ENCODE data around the gene DNM2.
A peak's percentile ranks its signal among the peaks of the same experiment; 100 is the strongest.

DNM2 gene

DNA sequence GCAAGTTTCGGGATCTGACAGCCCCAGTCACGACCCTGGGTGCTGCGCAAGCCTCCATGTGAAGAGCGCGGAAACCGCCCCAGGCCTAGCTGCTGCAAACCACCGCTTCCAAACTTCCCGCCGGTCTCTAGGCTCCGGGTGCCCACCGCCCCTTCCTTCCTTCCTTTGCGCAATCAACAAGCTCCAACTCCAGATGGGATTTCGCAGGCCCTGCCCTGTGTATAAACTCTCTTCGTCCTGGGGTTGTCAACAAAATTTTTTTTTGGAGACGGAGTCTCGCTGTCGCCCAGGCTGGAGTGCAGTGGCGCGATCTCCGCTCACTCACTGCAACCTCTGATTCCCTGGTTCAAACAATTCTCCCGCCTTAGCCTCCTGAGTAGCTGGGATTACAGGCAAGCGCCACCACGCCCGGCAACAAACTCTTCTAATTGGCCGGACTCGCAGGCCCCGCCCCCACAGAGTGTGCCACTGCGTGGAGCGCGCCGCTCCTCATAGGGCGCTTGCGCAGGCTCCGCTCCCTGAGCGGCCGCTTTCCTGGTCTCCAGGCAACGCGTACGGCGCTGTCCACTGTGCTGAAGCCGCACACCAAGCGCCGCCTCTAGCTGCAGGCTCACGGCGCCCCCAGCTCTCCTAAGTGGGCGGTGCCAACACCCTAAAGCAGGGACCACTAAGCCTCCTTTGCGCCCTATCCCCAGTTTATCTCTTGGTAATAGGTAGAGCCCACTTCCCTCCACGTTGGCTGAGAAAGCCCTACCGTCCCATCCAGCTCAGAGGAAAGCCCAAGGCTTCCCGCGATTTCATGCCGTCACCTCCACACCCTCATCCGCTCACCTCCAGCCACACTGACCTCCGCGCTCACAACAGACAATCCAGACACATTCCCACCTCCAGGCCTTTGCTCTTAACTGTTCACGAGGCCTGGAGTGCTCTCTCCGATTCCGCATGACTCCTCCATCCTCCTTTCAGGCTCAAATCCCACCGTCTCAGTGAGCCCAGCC lies 22.2 kb upstream of the DNM2 start:
- no peak overlapping the region for H3K27ac ChIP-seq (ENCODE audit: low read length)
- H3K27me3 ChIP-seq (ENCODE audit: low read depth, low read length), result no peaks in the 10 kb centered on the region
- H3K4me2 ChIP-seq (ENCODE audit: low read length), result no peak overlapping the region
- peaks cover 22% of the 10 kb centered on the region for H3K36me3 ChIP-seq (replicated peaks; ENCODE audit: low read depth, low read length)
- TF ChIP-seq, protein P1, sequence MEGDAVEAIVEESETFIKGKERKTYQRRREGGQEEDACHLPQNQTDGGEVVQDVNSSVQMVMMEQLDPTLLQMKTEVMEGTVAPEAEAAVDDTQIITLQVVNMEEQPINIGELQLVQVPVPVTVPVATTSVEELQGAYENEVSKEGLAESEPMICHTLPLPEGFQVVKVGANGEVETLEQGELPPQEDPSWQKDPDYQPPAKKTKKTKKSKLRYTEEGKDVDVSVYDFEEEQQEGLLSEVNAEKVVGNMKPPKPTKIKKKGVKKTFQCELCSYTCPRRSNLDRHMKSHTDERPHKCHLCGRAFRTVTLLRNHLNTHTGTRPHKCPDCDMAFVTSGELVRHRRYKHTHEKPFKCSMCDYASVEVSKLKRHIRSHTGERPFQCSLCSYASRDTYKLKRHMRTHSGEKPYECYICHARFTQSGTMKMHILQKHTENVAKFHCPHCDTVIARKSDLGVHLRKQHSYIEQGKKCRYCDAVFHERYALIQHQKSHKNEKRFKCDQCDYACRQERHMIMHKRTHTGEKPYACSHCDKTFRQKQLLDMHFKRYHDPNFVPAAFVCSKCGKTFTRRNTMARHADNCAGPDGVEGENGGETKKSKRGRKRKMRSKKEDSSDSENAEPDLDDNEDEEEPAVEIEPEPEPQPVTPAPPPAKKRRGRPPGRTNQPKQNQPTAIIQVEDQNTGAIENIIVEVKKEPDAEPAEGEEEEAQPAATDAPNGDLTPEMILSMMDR (IDR thresholded peaks at IDR 0.05; ENCODE audit: low read depth, low read length), result no peak
- no peak for TF ChIP-seq EZH2phosphoT487 (IDR thresholded peaks at IDR 0.05; ENCODE audit: low read depth)
- no peaks in the 10 kb centered on the region for H3K4me1 ChIP-seq (ENCODE audit: low read length)
- H3K79me2 ChIP-seq (ENCODE audit: low read length), result peaks cover 2% of the 10 kb centered on the region; the same call in 1 of the 2 replicates
- no peak overlapping the region for H3K4me3 ChIP-seq (ENCODE audit: low read length)
- H3K9ac ChIP-seq (ENCODE audit: low read length), result no peak overlapping the region
- no peak overlapping the region for H2AFZ ChIP-seq (ENCODE audit: low read depth, low read length)
- no peaks in the 10 kb centered on the region for H3K9me3 ChIP-seq (ENCODE audit: insufficient read depth, low read length)
- H4K20me1 ChIP-seq (ENCODE audit: insufficient read depth, low read length), result peaks cover 21% of the 10 kb centered on the region

DNA sequence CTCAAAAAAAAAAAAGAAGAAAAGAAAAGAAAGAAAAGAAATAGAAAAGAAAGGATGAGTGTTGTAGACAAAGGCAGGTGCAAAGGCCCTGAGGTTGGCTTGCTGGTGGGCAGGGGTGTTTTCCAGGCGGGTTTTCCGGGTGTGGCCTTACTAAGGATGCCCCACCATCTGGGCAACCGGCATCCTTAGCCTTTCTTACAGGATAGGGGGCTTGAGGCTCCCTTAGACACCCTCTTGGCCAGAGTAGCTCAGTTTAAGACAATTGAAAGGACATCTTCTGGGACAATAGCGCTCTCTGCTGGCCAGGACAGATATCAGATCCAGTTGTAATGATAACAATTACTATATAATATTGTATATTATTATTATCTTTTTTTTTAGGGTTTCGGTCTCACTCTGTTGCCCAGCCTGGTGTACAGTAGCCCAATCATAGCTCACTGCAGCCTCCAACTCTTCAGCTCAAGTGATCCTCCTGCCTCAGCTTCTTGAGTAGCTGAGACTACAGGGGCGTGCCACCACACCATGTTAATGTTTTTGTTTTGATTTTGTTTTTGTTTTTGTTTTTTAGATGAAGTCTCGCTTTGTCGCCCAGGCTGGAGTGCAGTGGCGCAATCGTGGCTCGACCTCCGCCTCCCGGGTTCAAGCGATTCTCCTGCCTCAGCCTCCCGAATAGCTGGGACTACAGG lies 18.1 kb upstream of the DNM2 start:
- H3K9ac ChIP-seq (ENCODE audit: low read length), result no peak overlapping the region
- no peak overlapping the region for H3K27ac ChIP-seq (ENCODE audit: low read length)
- no peak overlapping the region for H2AFZ ChIP-seq (ENCODE audit: low read depth, low read length)
- H3K4me2 ChIP-seq (ENCODE audit: low read length), result no peak overlapping the region
- TF ChIP-seq, protein P1 (IDR thresholded peaks at IDR 0.05; ENCODE audit: low read depth, low read length), result peak; percentile 56
- no peak for TF ChIP-seq EZH2phosphoT487 (IDR thresholded peaks at IDR 0.05; ENCODE audit: low read depth)
- H3K36me3 ChIP-seq (replicated peaks; ENCODE audit: low read depth, low read length), result peaks cover 3% of the 10 kb centered on the region
- no peaks in the 10 kb centered on the region for H3K4me1 ChIP-seq (ENCODE audit: low read length)
- H3K9me3 ChIP-seq (ENCODE audit: insufficient read depth, low read length), result no peaks in the 10 kb centered on the region
- H4K20me1 ChIP-seq (ENCODE audit: insufficient read depth, low read length), result no peaks in the 10 kb centered on the region
- peaks cover 12% of the 10 kb centered on the region for H3K79me2 ChIP-seq (ENCODE audit: low read length)
- H3K27me3 ChIP-seq (ENCODE audit: low read depth, low read length), result no peaks in the 10 kb centered on the region
- no peak overlapping the region for H3K4me3 ChIP-seq (ENCODE audit: low read length)

DNA sequence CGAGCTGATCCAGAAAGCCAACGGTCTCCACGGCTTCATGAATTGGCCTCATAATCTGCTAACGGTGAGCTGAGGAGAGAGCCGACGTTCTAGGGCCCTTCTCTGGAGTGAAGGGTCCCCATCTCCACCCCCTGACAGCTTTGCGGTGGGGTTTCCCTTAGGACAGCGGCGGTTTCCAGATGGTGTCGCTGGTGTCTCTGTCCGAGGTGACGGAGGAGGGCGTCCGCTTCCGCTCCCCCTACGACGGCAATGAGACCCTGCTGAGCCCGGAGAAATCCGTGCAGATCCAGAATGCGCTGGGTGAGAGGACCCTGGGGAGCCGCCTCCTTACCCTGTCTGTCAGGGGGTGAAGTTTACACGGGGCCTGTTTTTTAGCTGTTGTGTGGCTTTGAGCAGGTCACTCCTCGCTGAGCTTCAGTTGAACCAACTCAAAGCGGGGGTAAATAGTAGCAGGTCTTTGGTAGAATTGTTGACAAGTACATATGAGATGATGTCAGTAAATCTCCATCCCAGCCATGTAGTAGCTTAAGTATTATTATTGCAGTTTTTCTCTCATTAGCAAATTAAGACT lies 15.8 kb upstream of the DNM2 start:
- Histone ChIP-seq H3K27ac (ENCODE audit: low read length) (peak overlapping the region; percentile 39), H3K9me3 (ENCODE audit: insufficient read depth, low read length) (no peaks in the 10 kb centered on the region), H3K79me2 (ENCODE audit: low read length) (peaks cover 12% of the 10 kb centered on the region), H3K36me3 (replicated peaks; ENCODE audit: low read depth, low read length) (peaks cover 3% of the 10 kb centered on the region), H3K4me2 (ENCODE audit: low read length) (peak overlapping the region; percentile 67), H2AFZ (ENCODE audit: low read depth, low read length) (peak overlapping the region; percentile 81), H3K4me3 (ENCODE audit: low read length) (peak overlapping the region; percentile 80), H3K9ac (ENCODE audit: low read length) (peak overlapping the region; percentile 79), H3K4me1 (ENCODE audit: low read length) (peaks cover 4% of the 10 kb centered on the region; the same call in 1 of the 2 replicates), H4K20me1 (ENCODE audit: insufficient read depth, low read length) (no peaks in the 10 kb centered on the region), H3K27me3 (ENCODE audit: low read depth, low read length) (no peaks in the 10 kb centered on the region)
- TF ChIP-seq, protein P1 (IDR thresholded peaks at IDR 0.05; ENCODE audit: low read depth, low read length), result peak; percentile 40
- TF ChIP-seq EZH2phosphoT487 (IDR thresholded peaks at IDR 0.05; ENCODE audit: low read depth), result no peak

Measured in OCI-LY3 (cell line).